Bronchial epithelial cell (primary cell): Measurements from ENCODE around the gene SMAD3. TPM values are rescaled to one million over a fixed set of nuclear protein-coding genes. Genes with fewer than 3 reads are reported as not detected.
"Not testable (repeated sequence)": the region's sequence is repeated elsewhere in the genome, so short reads cannot be mapped to it uniquely, and the experiment has no call there.

Source experiments
- DNase-seq: peaks from one replicate; pipeline ENCODE4 v3.0.0-alpha.2; 2010; ENCODE audit warnings: low read depth
- FAIRE-seq: peaks from 2 replicates; lab custom pipeline; 2011; peaks lifted over from hg19 to GRCh38; lab: Jason Lieb, UNC
- H3K27me3 ChIP-seq: 2 replicates; pipeline ENCODE4 v1.5.1; 2011; ENCODE audit warnings: low read length; ENCODE audit not compliant: control insufficient read depth, insufficient read depth
- H3K36me3 ChIP-seq: 2 replicates; pipeline ENCODE4 v1.5.1; 2011; ENCODE audit warnings: low read length; ENCODE audit not compliant: control insufficient read depth, insufficient read depth
- H3K4me3 ChIP-seq: 2 replicates; pipeline ENCODE4 v1.5.1; 2011; ENCODE audit warnings: mild to moderate bottlenecking, low read depth, low read length, control low read depth
- CTCF ChIP-seq: IDR thresholded peaks from 2 replicates; pipeline ENCODE4 v1.5.1; 2011; ENCODE audit warnings: mild to moderate bottlenecking, moderate library complexity, low read length, control low read depth, inconsistent platforms; ENCODE audit not compliant: insufficient read depth, severe bottlenecking
- total RNA-seq: library from RNA; depleted of rRNA; stranded (reverse); fragments of >200 nt; gene quantifications from 2 replicates; pipeline ENCODE4 v1.2.1, GENCODE V29; 2014

Gene SMAD3
- total RNA-seq, 1 donor from 2014 or later = 9.5 TPM

- FAIRE-seq = no peak
- no peak for TF ChIP-seq CTCF
- no peak for DNase-seq
- peaks cover 3% of the 10 kb centered on the region for H3K36me3 ChIP-seq
- H3K27me3 ChIP-seq = no peaks in the 10 kb centered on the region
- H3K4me3 ChIP-seq = no peak overlapping the region
Observed at GRCh38 chr15:67152429-67152828, 87.0 kb downstream of the SMAD3 start.

GRCh38 chr15:67153044-67153443, 87.6 kb downstream of the SMAD3 start:
- not testable (repeated sequence) for H3K27me3 ChIP-seq, H3K4me3 ChIP-seq, FAIRE-seq, DNase-seq, H3K36me3 ChIP-seq

GRCh38 chr15:67154249-67154648, 88.8 kb downstream of the SMAD3 start:
- DNase-seq = no peak
- H3K27me3 ChIP-seq = no peaks in the 10 kb centered on the region

GRCh38 chr15:67156426-67156825, 91.0 kb downstream of the SMAD3 start:
- FAIRE-seq (no peak), DNase-seq (peak; percentile 70)
- no peak overlapping the region for H3K4me3 ChIP-seq
- no peak for TF ChIP-seq CTCF
- H3K27me3 ChIP-seq = no peaks in the 10 kb centered on the region
- peaks cover 3% of the 10 kb centered on the region for H3K36me3 ChIP-seq

More at GRCh38 chr15:67154249-67154648, 88.8 kb downstream of the SMAD3 start:
- TF ChIP-seq CTCF = no peak
- Histone ChIP-seq H3K36me3 (peaks cover 3% of the 10 kb centered on the region), H3K4me3 (no peak overlapping the region)
- FAIRE-seq = peak; percentile 23

- Histone ChIP-seq H3K36me3 (peaks cover 3% of the 10 kb centered on the region), H3K4me3 (no peak overlapping the region), H3K27me3 (no peaks in the 10 kb centered on the region)
- no peak for TF ChIP-seq CTCF
- FAIRE-seq = no peak
- DNase-seq = peak; percentile 25
Observed at GRCh38 chr15:67156834-67157233, 91.4 kb downstream of the SMAD3 start.

GRCh38 chr15:67157521-67158252, 92.3 kb downstream of the SMAD3 start:
- H3K4me3 ChIP-seq = no peak overlapping the region
- H3K27me3 ChIP-seq = no peaks in the 10 kb centered on the region
- H3K36me3 ChIP-seq = peaks cover 3% of the 10 kb centered on the region
- DNase-seq (no peak), FAIRE-seq (no peak)
- TF ChIP-seq CTCF = no peak
